Sigmoid colon (tissue), 4 donors: Measurements from ENCODE around the gene LNPK.

Experiments
- CTCF ChIP-seq, 4 experiments: fragments of 450-650 bp in 3 of 4; fragments of 200-600 bp in 1 of 4; IDR thresholded peaks; one replicate each; pipeline ENCODE4 v1.5.1; 2016 to 2019; ENCODE audit warnings: antibody characterized with exemption in 4 of 4, mild to moderate bottlenecking in 3 of 4, moderate library complexity in 2 of 4
- EP300 ChIP-seq, 4 donors: sonication (generic); formaldehyde crosslinking; IDR thresholded peaks; one replicate each; pipeline ENCODE4 v1.6.1; 2017; ENCODE audit warnings: antibody characterized with exemption in 4 of 4
- POLR2A ChIP-seq, 2 donors: fragments of 450-650 bp; IDR thresholded peaks; one replicate each; pipeline ENCODE4 v1.6.1; 2016; ENCODE audit warnings: antibody characterized with exemption in 2 of 2, mild to moderate bottlenecking in 2 of 2, moderate library complexity in 2 of 2
- POLR2AphosphoS5 ChIP-seq, 4 donors: sonication (generic); formaldehyde crosslinking; IDR thresholded peaks; one replicate each; pipeline ENCODE4 v1.6.1; 2017; ENCODE audit warnings: antibody characterized with exemption in 4 of 4

- TF ChIP-seq CTCF (IDR thresholded peaks at IDR 0.05), result no peak
- no peak for TF ChIP-seq POLR2A (IDR thresholded peaks at IDR 0.05)
- TF ChIP-seq EP300 (IDR thresholded peaks at IDR 0.05), result no peak
- no peak for TF ChIP-seq POLR2AphosphoS5 (IDR thresholded peaks at IDR 0.05)
Observed at GRCh38 chr2:176027806-176028205, 25.7 kb upstream of the LNPK start.
